ENCODE data around the gene MRPL51.

Gene MRPL51

GRCh38 chr12:6492838-6493496 is at the start of gene MRPL51:
MRPL51 (minus strand) TSS chr12:6493262; CDS start chr12:6493136, 126 bp downstream.
- DNase-seq = peak; percentile 96

GRCh38 chr12:6542209-6543009 is 49.3 kb upstream of the MRPL51 start:
- no peak for DNase-seq

- no peak for DNase-seq
These were observed 48.5 kb upstream of the MRPL51 start for GRCh38 chr12:6541371-6542165.

DNA sequence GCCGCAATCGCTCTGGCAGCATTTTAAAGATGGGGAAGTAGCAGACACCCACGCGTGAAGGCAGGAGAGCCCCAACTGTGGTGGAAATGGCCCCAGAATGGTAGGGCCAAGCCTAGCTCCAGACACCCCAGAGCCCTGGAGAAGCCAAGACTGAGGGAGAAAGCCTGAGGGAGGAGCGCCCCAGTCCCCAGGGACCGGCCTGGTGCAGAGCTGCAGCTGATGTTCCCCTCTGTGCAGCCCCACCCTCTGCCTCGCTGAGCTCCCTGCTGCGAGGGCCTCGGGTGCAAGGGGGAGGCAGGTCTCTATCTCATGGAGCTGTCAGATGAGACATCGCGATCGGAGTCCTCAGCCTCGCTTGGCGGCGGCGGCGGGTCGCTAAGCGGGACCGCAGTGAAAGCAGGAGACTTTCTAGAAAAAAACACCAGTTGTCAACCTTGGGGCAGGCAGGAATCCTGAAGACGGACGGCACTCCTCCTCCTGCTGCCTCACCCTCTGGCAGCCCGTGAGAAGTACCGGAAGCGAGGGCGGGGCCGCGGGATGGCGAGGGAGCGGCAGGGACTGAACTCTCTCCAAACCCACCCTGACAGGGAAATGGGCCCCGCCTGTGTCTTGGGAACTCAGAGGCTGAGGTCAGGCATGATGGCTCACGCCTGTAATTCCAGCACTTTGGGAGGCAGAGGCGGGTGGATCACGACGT is 47.3 kb upstream of the MRPL51 start:
- DNase-seq = peak; percentile 92

GRCh38 chr12:6539707-6540134 is 46.7 kb upstream of the MRPL51 start:
- no peak for DNase-seq

DNA sequence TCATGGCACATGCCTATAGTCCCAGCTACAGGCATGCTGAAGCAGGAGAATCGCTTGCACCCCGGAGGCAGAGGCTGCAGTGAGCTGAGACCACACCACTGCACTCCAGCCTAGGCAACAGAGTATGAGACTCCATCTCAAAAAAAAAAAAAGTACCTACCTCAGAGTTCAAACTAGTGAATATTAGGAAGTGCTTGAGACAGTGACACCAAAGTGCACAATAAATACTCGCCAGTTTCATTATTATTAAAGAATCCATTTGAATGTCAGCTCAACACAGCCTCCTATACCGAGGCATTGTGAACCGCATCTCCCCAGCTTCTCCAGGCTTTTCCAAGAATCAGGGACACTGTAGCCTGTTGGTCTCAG is 46.2 kb upstream of the MRPL51 start:
- no peak for DNase-seq

- no peak for DNase-seq
These were observed 45.6 kb upstream of the MRPL51 start for GRCh38 chr12:6538420-6539313.

GRCh38 chr12:6537580-6538419 is 44.7 kb upstream of the MRPL51 start:
- peak; percentile 82 for DNase-seq

GRCh38 chr12:6536894-6537579 is 44.0 kb upstream of the MRPL51 start:
- DNase-seq = no peak

- no peak for DNase-seq
These were observed 43.1 kb upstream of the MRPL51 start for GRCh38 chr12:6535960-6536847.

DNA sequence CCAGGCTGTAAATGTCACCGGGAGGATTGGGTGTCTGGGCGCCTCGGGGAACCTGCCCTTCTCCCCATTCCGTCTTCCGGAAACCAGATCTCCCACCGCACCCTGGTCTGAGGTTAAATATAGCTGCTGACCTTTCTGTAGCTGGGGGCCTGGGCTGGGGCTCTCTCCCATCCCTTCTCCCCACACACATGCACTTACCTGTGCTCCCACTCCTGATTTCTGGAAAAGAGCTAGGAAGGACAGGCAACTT is 42.6 kb upstream of the MRPL51 start:
- no peak for DNase-seq

DNA sequence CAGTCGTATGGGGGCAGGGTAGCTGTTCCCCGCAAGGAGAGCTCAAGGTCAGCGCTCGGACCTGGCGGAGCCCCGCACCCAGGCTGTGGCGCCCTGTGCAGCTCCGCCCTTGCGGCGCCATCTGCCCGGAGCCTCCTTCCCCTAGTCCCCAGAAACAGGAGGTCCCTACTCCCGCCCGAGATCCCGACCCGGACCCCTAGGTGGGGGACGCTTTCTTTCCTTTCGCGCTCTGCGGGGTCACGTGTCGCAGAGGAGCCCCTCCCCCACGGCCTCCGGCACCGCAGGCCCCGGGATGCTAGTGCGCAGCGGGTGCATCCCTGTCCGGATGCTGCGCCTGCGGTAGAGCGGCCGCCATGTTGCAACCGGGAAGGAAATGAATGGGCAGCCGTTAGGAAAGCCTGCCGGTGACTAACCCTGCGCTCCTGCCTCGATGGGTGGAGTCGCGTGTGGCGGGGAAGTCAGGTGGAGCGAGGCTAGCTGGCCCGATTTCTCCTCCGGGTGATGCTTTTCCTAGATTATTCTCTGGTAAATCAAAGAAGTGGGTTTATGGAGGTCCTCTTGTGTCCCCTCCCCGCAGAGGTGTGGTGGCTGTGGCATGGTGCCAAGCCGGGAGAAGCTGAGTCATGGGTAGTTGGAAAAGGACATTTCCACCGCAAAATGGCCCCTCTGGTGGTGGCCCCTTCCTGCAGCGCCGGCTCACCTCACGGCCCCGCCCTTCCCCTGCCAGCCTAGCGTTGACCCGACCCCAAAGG is 42.1 kb upstream of the MRPL51 start:
- DNase-seq = peak; percentile 79

GRCh38 chr12:6534695-6534944 is 41.6 kb upstream of the MRPL51 start:
- no peak for DNase-seq

DNA sequence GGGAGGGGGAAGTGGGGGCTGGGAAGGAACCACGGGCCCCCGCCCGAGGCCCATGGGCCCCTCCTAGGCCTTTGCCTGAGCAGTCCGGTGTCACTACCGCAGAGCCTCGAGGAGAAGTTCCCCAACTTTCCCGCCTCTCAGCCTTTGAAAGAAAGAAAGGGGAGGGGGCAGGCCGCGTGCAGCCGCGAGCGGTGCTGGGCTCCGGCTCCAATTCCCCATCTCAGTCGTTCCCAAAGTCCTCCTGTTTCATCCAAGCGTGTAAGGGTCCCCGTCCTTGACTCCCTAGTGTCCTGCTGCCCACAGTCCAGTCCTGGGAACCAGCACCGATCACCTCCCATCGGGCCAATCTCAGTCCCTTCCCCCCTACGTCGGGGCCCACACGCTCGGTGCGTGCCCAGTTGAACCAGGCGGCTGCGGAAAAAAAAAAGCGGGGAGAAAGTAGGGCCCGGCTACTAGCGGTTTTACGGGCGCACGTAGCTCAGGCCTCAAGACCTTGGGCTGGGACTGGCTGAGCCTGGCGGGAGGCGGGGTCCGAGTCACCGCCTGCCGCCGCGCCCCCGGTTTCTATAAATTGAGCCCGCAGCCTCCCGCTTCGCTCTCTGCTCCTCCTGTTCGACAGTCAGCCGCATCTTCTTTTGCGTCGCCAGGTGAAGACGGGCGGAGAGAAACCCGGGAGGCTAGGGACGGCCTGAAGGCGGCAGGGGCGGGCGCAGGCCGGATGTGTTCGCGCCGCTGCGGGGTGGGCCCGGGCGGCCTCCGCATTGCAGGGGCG is 41.0 kb upstream of the MRPL51 start, which contains the start of gene GAPDH:
Gene GAPDH, plus strand, starts transcription at position 595 of the 772 bp plus-strand sequence. CDS start 316 bp downstream, outside the sequence.
- peak; percentile 97 for DNase-seq

GRCh38 chr12:6533653-6533922 is 40.5 kb upstream of the MRPL51 start:
- DNase-seq = no peak

GRCh38 chr12:6532927-6533652 is 40.0 kb upstream of the MRPL51 start:
- DNase-seq = peak; percentile 88

- peak; percentile 73 for DNase-seq
These were observed 39.2 kb upstream of the MRPL51 start for GRCh38 chr12:6532051-6532926.
